ENCODE results near the gene ZBTB46.

DNA sequence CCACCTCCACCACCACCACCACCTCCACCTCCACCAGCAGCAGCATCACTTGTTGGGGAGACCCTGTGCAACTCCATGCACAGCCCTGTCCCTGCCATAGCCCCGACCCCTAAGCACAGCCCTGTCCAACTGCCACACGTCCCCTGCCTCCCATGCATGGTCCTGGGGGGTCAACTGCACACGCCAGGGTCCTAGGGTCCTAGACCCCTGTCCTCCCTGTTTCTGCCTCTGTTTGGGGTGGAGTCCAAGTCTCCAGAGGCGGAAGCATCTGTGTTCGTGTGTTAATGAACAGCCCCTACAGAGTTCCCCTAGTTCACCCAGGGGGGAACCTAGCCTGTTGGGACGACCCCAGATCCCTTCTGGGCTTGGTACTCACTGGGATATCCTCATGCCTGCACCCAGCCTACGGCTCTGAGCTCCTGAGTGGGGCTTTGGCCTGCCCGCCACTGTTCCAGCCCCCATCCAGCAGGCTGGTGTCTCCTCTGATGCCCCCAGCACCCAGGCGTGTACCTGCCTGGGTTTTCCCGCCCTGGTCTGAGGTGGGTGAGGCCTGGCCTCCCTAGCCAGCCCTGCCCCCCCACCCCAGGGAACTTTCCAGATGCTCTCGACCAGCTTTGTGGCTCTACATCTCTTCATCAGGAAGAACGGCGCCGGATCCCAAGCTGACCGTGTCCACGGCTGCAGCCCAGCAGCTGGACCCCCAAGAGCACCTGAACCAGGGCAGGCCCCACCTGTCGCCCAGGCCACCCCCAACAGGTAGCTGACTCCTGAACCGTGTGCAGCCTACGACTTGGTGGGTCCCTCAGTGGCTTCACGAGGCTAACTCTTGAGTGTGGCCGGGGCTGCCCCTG lies 137.1 kb downstream of the ZBTB46 start:
- TF ChIP-seq, protein P1, sequence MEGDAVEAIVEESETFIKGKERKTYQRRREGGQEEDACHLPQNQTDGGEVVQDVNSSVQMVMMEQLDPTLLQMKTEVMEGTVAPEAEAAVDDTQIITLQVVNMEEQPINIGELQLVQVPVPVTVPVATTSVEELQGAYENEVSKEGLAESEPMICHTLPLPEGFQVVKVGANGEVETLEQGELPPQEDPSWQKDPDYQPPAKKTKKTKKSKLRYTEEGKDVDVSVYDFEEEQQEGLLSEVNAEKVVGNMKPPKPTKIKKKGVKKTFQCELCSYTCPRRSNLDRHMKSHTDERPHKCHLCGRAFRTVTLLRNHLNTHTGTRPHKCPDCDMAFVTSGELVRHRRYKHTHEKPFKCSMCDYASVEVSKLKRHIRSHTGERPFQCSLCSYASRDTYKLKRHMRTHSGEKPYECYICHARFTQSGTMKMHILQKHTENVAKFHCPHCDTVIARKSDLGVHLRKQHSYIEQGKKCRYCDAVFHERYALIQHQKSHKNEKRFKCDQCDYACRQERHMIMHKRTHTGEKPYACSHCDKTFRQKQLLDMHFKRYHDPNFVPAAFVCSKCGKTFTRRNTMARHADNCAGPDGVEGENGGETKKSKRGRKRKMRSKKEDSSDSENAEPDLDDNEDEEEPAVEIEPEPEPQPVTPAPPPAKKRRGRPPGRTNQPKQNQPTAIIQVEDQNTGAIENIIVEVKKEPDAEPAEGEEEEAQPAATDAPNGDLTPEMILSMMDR (IDR thresholded peaks at IDR 0.05; ENCODE audit: insufficient read depth, low read length, poor library complexity, severe bottlenecking) = no peak
- no peak for TF ChIP-seq EZH2phosphoT487 (conservative IDR thresholded peaks at IDR 0.05; ENCODE audit: low read length)

All from SU-DHL-6 (cell line).